ENCODE results near the gene TFAP2E. TPM values are rescaled to one million over a fixed set of nuclear protein-coding genes. Genes with fewer than 3 reads are reported as not detected.

The TFAP2E gene
- polyA plus RNA-seq, 1 donor from 2014 or later = 7.0 TPM

DNA sequence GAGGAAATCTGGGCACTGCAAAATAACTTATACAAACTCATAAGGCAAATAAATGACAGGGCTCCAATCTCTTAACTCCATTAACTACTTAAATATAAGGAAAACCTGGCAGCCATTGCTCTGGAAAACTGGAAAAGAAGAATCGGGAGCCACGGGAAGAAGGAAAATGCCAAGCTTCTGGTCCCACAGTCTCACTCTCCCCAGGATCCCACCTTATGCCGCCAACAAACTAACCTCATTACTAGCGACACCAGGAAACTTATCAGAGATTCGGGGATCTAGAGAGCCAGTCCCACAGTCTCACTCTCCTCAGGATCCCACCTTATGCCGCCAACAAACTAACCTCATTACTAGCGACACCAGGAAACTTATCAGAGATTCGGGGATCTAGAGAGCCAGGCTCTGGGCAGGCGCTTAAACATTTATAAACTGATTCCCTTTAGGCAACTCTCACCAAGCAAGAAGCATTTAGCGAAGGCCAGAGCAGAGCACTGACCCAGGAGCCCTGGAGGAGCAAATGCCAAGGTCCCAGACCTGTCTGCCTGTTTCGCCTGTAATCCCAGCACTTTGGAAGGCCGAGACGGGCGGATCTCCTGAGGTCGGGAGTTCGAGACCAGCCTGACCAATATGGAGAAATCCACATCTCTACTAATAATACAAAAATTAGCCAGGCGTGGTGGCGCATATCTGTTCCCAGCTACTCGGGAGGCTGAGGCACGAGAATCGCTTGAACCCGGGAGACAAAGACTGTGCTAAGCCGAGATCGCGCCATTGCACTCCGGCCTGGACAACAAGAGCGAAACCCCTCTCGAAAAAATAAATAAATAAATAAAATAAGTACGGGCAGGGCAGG is 67.5 kb downstream of the TFAP2E start:
- peak overlapping the region; percentile 93 for H2AFZ ChIP-seq (ENCODE audit: low read depth, low read length)
- H3K4me3 ChIP-seq (ENCODE audit: low read length) = peak overlapping the region; percentile 85
- H3K36me3 ChIP-seq (ENCODE audit: insufficient read depth, low read length) = no peaks in the 10 kb centered on the region

DNA sequence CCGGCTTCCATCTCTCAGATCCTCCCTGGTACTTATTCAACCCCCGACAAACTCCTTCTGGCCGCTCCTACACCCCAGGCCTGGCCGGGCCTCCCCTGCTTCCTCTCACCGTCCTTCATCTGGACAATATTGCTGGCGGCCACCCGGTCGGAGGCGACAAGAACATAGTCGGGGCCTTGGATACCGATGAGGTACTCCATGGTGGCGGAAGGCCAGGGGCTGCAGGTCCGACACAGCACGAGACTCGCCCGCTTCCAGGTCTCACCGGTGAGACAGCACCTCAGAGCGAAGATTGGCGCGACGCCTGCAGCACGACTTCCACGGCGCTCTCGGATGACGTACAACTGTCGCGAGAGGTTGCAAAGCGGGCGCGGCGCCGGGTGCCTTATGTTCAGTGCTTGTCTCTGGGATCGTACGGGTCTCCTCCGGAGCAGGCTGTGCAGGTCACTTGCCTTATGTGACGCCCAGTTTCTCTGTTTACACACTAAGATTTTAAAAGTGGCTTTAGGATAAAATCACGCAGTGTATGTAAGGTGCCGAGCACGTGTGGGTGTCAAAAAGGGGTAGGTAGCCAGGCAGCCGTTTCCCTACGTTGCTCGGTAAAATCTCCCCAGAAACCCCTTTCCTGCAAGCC is 68.2 kb downstream of the TFAP2E start, which contains the start of gene PSMB2:
Gene PSMB2, minus strand, starts transcription at position 294 of the 634 bp plus-strand sequence. Its CDS starts 94 bp downstream, at position 200.
- H2AFZ ChIP-seq (ENCODE audit: low read depth, low read length) = peak within 1 kb of the TSS; percentile 93
- TF ChIP-seq SMC3 (conservative IDR thresholded peaks at IDR 0.05; ENCODE audit: poor library complexity) = peak; percentile 55
- no peak for TF ChIP-seq EZH2 (IDR thresholded peaks at IDR 0.05; ENCODE audit: borderline replicate concordance, insufficient read depth, low read length, poor library complexity, severe bottlenecking)
- TF ChIP-seq TAF1 (IDR thresholded peaks at IDR 0.05; ENCODE audit: low read depth) = peak; percentile 94
- TF ChIP-seq, protein P1, sequence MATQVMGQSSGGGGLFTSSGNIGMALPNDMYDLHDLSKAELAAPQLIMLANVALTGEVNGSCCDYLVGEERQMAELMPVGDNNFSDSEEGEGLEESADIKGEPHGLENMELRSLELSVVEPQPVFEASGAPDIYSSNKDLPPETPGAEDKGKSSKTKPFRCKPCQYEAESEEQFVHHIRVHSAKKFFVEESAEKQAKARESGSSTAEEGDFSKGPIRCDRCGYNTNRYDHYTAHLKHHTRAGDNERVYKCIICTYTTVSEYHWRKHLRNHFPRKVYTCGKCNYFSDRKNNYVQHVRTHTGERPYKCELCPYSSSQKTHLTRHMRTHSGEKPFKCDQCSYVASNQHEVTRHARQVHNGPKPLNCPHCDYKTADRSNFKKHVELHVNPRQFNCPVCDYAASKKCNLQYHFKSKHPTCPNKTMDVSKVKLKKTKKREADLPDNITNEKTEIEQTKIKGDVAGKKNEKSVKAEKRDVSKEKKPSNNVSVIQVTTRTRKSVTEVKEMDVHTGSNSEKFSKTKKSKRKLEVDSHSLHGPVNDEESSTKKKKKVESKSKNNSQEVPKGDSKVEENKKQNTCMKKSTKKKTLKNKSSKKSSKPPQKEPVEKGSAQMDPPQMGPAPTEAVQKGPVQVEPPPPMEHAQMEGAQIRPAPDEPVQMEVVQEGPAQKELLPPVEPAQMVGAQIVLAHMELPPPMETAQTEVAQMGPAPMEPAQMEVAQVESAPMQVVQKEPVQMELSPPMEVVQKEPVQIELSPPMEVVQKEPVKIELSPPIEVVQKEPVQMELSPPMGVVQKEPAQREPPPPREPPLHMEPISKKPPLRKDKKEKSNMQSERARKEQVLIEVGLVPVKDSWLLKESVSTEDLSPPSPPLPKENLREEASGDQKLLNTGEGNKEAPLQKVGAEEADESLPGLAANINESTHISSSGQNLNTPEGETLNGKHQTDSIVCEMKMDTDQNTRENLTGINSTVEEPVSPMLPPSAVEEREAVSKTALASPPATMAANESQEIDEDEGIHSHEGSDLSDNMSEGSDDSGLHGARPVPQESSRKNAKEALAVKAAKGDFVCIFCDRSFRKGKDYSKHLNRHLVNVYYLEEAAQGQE (IDR thresholded peaks at IDR 0.05; ENCODE audit: borderline replicate concordance) = peak; percentile 91
- TF ChIP-seq RAD21 (conservative IDR thresholded peaks at IDR 0.05) = peak; percentile 53
- TF ChIP-seq, protein P2, sequence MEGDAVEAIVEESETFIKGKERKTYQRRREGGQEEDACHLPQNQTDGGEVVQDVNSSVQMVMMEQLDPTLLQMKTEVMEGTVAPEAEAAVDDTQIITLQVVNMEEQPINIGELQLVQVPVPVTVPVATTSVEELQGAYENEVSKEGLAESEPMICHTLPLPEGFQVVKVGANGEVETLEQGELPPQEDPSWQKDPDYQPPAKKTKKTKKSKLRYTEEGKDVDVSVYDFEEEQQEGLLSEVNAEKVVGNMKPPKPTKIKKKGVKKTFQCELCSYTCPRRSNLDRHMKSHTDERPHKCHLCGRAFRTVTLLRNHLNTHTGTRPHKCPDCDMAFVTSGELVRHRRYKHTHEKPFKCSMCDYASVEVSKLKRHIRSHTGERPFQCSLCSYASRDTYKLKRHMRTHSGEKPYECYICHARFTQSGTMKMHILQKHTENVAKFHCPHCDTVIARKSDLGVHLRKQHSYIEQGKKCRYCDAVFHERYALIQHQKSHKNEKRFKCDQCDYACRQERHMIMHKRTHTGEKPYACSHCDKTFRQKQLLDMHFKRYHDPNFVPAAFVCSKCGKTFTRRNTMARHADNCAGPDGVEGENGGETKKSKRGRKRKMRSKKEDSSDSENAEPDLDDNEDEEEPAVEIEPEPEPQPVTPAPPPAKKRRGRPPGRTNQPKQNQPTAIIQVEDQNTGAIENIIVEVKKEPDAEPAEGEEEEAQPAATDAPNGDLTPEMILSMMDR (IDR thresholded peaks at IDR 0.05; ENCODE audit: poor library complexity, severe bottlenecking) = peak; percentile 11
- peak; percentile 70 for TF ChIP-seq EP300 (conservative IDR thresholded peaks at IDR 0.05; ENCODE audit: poor library complexity, severe bottlenecking)
- TF ChIP-seq POLR2AphosphoS5 (IDR thresholded peaks at IDR 0.05) = peak; percentile 97
- peak; percentile 96 for TF ChIP-seq MXI1 (conservative IDR thresholded peaks at IDR 0.05; ENCODE audit: poor library complexity, severe bottlenecking)
- H3K9ac ChIP-seq (ENCODE audit: low read length) = peak within 1 kb of the TSS; percentile 90
- H3K9me3 ChIP-seq (ENCODE audit: low read length) = no peaks in the 10 kb centered on the region
- peak within 1 kb of the TSS; percentile 89 for H3K27ac ChIP-seq (ENCODE audit: low read length)
- no peaks in the 10 kb centered on the region for H3K36me3 ChIP-seq (ENCODE audit: insufficient read depth, low read length)
- peaks cover 15% of the 10 kb centered on the region for H3K27me3 ChIP-seq (ENCODE audit: insufficient read depth, low read depth, low read length)
- H3K4me2 ChIP-seq (ENCODE audit: low read length) = peak within 1 kb of the TSS; percentile 61
- no peaks in the 10 kb centered on the region for H3K9me2 ChIP-seq (ENCODE audit: insufficient read depth, low read length)
- peaks cover 44% of the 10 kb centered on the region for H3K79me2 ChIP-seq (replicated peaks; ENCODE audit: insufficient read depth, low read length)
- no peaks in the 10 kb centered on the region for H3F3A ChIP-seq (ENCODE audit: insufficient read depth, low read length, poor library complexity, severe bottlenecking)
- H3K4me3 ChIP-seq (ENCODE audit: low read length) = peak within 1 kb of the TSS; percentile 85
- no peaks in the 10 kb centered on the region for H4K20me1 ChIP-seq (ENCODE audit: insufficient read depth)

More for the DNA sequence above, 67.5 kb downstream of the TFAP2E start:
- Histone ChIP-seq H3K9me2 (ENCODE audit: insufficient read depth, low read length) (no peaks in the 10 kb centered on the region), H4K20me1 (ENCODE audit: insufficient read depth) (no peaks in the 10 kb centered on the region), H3K27me3 (ENCODE audit: insufficient read depth, low read depth, low read length) (peaks cover 7% of the 10 kb centered on the region), H3K79me2 (replicated peaks; ENCODE audit: insufficient read depth, low read length) (peaks cover 47% of the 10 kb centered on the region), H3K27ac (ENCODE audit: low read length) (peak overlapping the region; percentile 89), H3K9me3 (ENCODE audit: low read length) (no peaks in the 10 kb centered on the region), H3K9ac (ENCODE audit: low read length) (peak overlapping the region; percentile 90), H3F3A (ENCODE audit: insufficient read depth, low read length, poor library complexity, severe bottlenecking) (no peaks in the 10 kb centered on the region), H3K4me2 (ENCODE audit: low read length) (peak overlapping the region; percentile 61)
- TF ChIP-seq SMC3 (conservative IDR thresholded peaks at IDR 0.05; ENCODE audit: poor library complexity) = no peak
- TF ChIP-seq, protein P2 (IDR thresholded peaks at IDR 0.05; ENCODE audit: poor library complexity, severe bottlenecking) = no peak
- TF ChIP-seq, protein P1 (IDR thresholded peaks at IDR 0.05; ENCODE audit: borderline replicate concordance) = no peak
